K562 (cell line): ENCODE results near the gene EFHD2. TPM values are rescaled to one million over a fixed set of nuclear protein-coding genes. Genes with fewer than 3 reads are reported as not detected.

Experiments
- CREM ChIP-seq: IDR thresholded peaks from 2 replicates; pipeline ENCODE4 v1.6.1; 2014; ENCODE audit warnings: antibody characterized with exemption, low read depth
- GATA2 ChIP-seq: sonication (generic); formaldehyde crosslinking; IDR thresholded peaks from 2 replicates; pipeline ENCODE4 v1.4.0; 2020; ENCODE audit warnings: mild to moderate bottlenecking, missing genetic modification reagents
- GTF2F1 ChIP-seq: IDR thresholded peaks from 2 replicates; pipeline ENCODE4 v1.6.1; 2011; ENCODE audit warnings: low read depth, low read length, improper control_type of control experiment
- JUND ChIP-seq, 2 experiments: IDR thresholded peaks; 2 replicates in 1 of 2; 3 replicates in 1 of 2; pipeline ENCODE4 v1.6.1; 2011; ENCODE audit warnings: borderline replicate concordance in 2 of 2, low read depth in 2 of 2, low read length in 2 of 2, improper control_type of control experiment in 1 of 2, missing biosample characterization in 1 of 2, missing genetic modification characterization in 1 of 2, missing genetic modification reagents in 1 of 2
- MAFK ChIP-seq: IDR thresholded peaks from 2 replicates; pipeline ENCODE4 v1.6.1; 2011; ENCODE audit warnings: low read length, improper control_type of control experiment
- MYNN ChIP-seq, 2 experiments: sonication (generic); formaldehyde crosslinking in 1 of 2; IDR thresholded peaks; 2 replicates each; pipeline versions ENCODE4 v1.5.0 to v1.6.1; 2016 to 2020; ENCODE audit warnings: antibody characterized with exemption in 1 of 2, missing genetic modification reagents in 1 of 2
- TAL1 ChIP-seq: fragments of 450-650 bp; IDR thresholded peaks from 2 replicates; pipeline ENCODE4 v1.6.1; 2016; ENCODE audit warnings: mild to moderate bottlenecking
- TCF7L2 ChIP-seq: fragments of 150-350 bp; IDR thresholded peaks from 2 replicates; pipeline ENCODE4 v1.6.1; 2016; ENCODE audit warnings: low read depth, mild to moderate bottlenecking, low read length, moderate library complexity
- ZNF77 ChIP-seq: fragments of 250-450 bp; sonication (Bioruptor Pico); IDR thresholded peaks from 2 replicates; pipeline ENCODE4 v1.5.0; 2020
- polyA plus RNA-seq, 8 experiments: library from polyadenylated mRNA; depleted of rRNA in 4 of 8; stranded (reverse) in 5 of 8; unstranded in 3 of 8; fragments of >200 nt; fragmentation: Nextera tagmentation in 2 of 8; fragmentation: Illumina TruSeq in 1 of 8; extraction: Ambion mirVana in 2 of 8; extraction: Trizol in 1 of 8; gene quantifications; 2 replicates each; pipeline versions ENCODE4 v1.2.1 to v1.2.3, GENCODE V29; 2011 to 2014; ENCODE audit warnings: inconsistent platforms in 1 of 8, missing spikeins in 1 of 8
- total RNA-seq, 7 experiments: library from RNA; depleted of rRNA in 6 of 7; stranded (reverse); fragments of >200 nt in 6 of 7; fragmentation: Illumina TruSeq in 2 of 7; extraction: Trizol in 2 of 7; gene quantifications; 2 replicates each; pipeline versions ENCODE4 v1.2.1 to v1.2.3, GENCODE V29; 2011 to 2021; ENCODE audit warnings: low replicate concordance in 1 of 7
- TF ChIP-seq, protein P1 (sequence below): fragments of 450-650 bp; formaldehyde crosslinking; IDR thresholded peaks from 2 replicates; pipeline ENCODE4 v1.4.0; 2020; ENCODE audit warnings: mild to moderate bottlenecking, moderate library complexity

The EFHD2 gene
- total and polyA plus RNA-seq, 9 of the 15 experiments (the other 6 are each of a cell fraction or from before 2014, with no cell fraction given) = 1.7 to 73.5 (median 25.2) TPM

DNA sequence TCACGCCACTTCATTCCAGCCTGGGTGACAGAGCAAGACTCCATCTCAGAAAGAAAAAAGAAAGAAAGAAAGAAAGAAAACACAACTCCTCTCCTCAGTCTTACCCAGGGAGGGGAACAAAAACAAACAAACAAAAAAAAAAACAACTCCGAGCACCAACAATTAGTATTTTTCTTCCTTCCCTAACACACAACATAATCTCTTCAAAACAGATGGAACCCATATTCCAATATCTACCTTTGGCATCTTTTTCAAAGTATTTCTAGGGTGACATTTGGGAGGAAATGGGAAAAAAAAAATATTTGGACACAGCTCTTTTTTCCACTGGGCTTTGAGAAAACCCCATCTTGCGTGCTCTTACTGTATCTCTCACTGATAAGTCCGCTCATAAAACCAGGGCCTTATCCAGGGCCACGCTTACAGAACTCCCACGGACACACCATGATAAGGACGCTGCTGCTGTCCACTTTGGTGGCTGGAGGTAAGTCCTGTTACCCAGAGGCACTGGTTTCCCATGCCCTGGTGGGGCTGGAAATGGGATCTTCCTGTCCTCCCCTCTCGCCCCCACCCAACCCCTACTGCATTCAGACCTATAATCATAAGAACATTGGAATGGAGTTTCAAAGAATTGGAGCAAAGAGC, 46.7 kb downstream of the EFHD2 start, which contains the start of gene CELA2A (continued):
- TF ChIP-seq JUND (IDR thresholded peaks at IDR 0.05; ENCODE audit: borderline replicate concordance, low read depth, low read length) (peak; percentile 26; the same call in 1 of the 2 replicates), JUND (tag; IDR thresholded peaks at IDR 0.05; ENCODE audit: borderline replicate concordance, low read depth, low read length) (no peak), MAFK (no peak), ZNF77 (CRISPR knock-in tag) (no peak), MYNN (IDR thresholded peaks at IDR 0.05) (no peak), MYNN (CRISPR knock-in tag; IDR thresholded peaks at IDR 0.05) (no peak), GTF2F1 (no peak), TAL1 (peak; percentile 67), TCF7L2 (no peak), GATA2 (CRISPR knock-in tag) (peak; percentile 22; the same call in 1 of the 2 replicates), CREM (peak; percentile 23; the same call in 1 of the 2 replicates)
- TF ChIP-seq, protein P1, sequence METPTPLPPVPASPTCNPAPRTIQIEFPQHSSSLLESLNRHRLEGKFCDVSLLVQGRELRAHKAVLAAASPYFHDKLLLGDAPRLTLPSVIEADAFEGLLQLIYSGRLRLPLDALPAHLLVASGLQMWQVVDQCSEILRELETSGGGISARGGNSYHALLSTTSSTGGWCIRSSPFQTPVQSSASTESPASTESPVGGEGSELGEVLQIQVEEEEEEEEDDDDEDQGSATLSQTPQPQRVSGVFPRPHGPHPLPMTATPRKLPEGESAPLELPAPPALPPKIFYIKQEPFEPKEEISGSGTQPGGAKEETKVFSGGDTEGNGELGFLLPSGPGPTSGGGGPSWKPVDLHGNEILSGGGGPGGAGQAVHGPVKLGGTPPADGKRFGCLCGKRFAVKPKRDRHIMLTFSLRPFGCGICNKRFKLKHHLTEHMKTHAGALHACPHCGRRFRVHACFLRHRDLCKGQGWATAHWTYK (CRISPR knock-in tag) = peak; percentile 90
